Stomach smooth muscle (tissue), 2 donors: ENCODE measurements around the gene ASZ1.

ENCODE experiments used
- H3K27ac ChIP-seq: one replicate; pipeline ENCODE4 v1.7.0; 2013; ENCODE audit warnings: mild to moderate bottlenecking, low read length, inconsistent platforms
- H3K27me3 ChIP-seq, 2 donors: one replicate each; pipeline ENCODE4 v1.7.0; 2013; ENCODE audit warnings: low read length in 2 of 2; ENCODE audit not compliant: insufficient read depth in 2 of 2, control insufficient read depth in 1 of 2
- H3K36me3 ChIP-seq, 2 donors: one replicate each; pipeline ENCODE4 v1.7.0; 2013; ENCODE audit warnings: low read length in 2 of 2; ENCODE audit not compliant: control insufficient read depth in 2 of 2, insufficient read depth in 2 of 2
- H3K4me1 ChIP-seq: one replicate; pipeline ENCODE4 v1.7.0; 2013; ENCODE audit warnings: low read length; ENCODE audit not compliant: control insufficient read depth, insufficient read depth
- H3K4me3 ChIP-seq, 2 donors: one replicate each; pipeline ENCODE4 v1.7.0; 2013; ENCODE audit warnings: low read length in 2 of 2
- H3K9ac ChIP-seq, 2 donors: one replicate each; pipeline ENCODE4 v1.7.0; 2013; ENCODE audit warnings: low read length in 2 of 2, mild to moderate bottlenecking in 1 of 2
- H3K9me3 ChIP-seq, 2 donors: one replicate each; pipeline ENCODE4 v1.7.0; 2013; ENCODE audit warnings: low read length in 2 of 2; ENCODE audit not compliant: control insufficient read depth in 2 of 2
- donor health status: healthy.
- donor health status: Pancreatic carcinoma.

ASZ1 gene

DNA sequence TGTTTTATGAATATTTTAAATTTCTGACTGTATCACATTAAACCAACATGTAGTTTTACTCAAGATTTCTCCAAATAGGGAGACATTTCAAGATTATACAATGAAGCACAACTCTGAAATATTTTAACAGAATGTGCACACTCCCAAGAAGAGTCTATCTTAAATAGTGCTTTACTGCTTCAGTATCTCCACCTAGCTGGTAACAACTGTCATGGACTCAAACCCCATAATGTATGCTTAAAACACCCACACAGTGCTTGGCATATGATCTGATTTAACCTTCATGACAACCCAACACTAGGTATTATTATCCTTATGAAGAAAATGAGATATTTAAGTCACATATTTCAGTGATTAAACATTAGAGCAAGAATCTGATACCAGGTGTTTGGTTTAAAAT, 45.9 kb downstream of the ASZ1 start:
- Histone ChIP-seq H3K27me3 (no peaks in the 10 kb centered on the region), H3K9ac (no peak overlapping the region), H3K4me3 (no peak overlapping the region), H3K4me1 (no peaks in the 10 kb centered on the region), H3K27ac (no peak overlapping the region), H3K36me3 (no peaks in the 10 kb centered on the region), H3K9me3 (no peaks in the 10 kb centered on the region)

DNA sequence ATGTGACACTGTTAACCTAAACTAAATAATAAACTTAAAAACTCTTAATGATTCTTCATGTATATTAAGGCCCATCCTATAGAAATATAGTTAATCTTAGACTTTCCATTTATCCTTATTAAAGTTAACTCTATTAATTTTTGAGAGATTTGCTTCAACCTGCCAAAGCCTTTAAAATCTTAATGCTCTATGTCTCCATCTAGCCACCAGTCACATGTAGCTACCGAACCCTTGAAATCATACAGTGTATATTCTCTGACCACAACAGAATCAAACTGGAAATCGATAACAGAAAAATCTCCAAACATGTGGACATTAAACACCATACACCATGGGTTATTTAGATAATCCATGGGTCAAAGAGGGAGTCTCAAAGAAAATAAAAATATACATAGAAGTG, 51.9 kb downstream of the ASZ1 start:
- no peak overlapping the region for H3K9ac ChIP-seq
- no peaks in the 10 kb centered on the region for H3K9me3 ChIP-seq
- H3K27me3 ChIP-seq = no peaks in the 10 kb centered on the region
- no peaks in the 10 kb centered on the region for H3K36me3 ChIP-seq
- H3K4me1 ChIP-seq = no peaks in the 10 kb centered on the region
- H3K4me3 ChIP-seq = no peak overlapping the region
- H3K27ac ChIP-seq = no peak overlapping the region

DNA sequence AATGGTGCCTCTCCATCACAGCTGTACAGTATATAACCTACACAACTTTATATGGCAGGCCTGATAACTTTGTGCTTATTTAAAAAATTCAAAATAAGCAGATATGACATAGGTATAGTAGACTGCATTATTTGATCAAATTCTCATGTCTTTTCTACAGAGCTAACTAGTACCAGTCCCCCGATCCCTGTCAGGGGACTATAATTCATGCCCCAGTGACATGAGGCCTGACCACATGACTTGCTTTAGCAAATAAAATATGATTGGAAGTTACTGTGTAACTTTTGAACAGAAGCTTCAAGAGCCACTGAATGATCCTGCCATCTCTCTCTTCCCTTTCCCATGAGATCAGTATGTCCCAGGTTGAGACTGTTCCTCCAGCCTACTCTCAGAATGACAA, 55.2 kb downstream of the ASZ1 start:
- no peak overlapping the region for H3K4me3 ChIP-seq
- no peak overlapping the region for H3K27ac ChIP-seq
- H3K36me3 ChIP-seq = no peaks in the 10 kb centered on the region
- H3K4me1 ChIP-seq = no peaks in the 10 kb centered on the region
- no peaks in the 10 kb centered on the region for H3K27me3 ChIP-seq
- no peaks in the 10 kb centered on the region for H3K9me3 ChIP-seq
- H3K9ac ChIP-seq = no peak overlapping the region

DNA sequence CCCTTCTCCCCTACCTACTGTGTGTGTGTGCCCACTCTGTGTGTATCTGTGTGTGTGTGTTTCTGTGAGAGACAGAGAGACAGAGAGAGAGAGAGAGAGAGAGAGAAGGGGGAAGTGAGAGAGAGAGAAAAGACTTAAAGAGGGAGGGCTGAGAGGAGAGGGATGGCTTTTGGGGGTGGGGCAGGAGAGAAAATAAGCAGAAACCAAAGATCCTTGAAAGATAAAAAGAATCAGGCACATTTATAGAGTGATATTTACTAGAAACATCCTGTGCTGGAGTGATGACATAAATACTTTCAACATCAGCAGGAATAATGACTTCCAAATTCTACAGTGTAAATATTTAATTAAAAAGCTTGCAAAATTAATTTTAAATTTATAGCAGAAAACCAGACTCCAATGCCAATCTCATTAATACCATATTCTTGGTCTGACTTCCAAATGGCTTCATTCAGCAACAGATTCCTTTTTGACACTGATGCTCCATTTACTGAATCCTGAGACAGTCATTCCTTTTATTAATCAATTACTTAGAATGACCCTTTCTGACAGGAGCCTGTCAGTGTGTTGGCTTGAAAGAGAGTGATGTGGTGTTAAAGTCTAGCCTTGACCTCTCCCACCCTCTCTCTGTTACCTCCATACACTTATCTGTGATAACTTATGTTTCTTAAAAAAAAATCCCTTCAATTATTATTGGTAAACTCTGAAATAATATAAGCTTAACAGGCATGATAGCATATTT, 62.8 kb downstream of the ASZ1 start:
- H3K4me1 ChIP-seq = no peaks in the 10 kb centered on the region
- H3K27ac ChIP-seq = no peak overlapping the region
- H3K36me3 ChIP-seq = no peaks in the 10 kb centered on the region
- no peak overlapping the region for H3K9ac ChIP-seq
- H3K9me3 ChIP-seq = no peaks in the 10 kb centered on the region
- H3K4me3 ChIP-seq = no peak overlapping the region
- H3K27me3 ChIP-seq = no peaks in the 10 kb centered on the region

- Histone ChIP-seq H3K4me3 (no peak overlapping the region), H3K27ac (no peak overlapping the region), H3K27me3 (no peaks in the 10 kb centered on the region), H3K4me1 (no peaks in the 10 kb centered on the region), H3K9me3 (no peaks in the 10 kb centered on the region), H3K36me3 (no peaks in the 10 kb centered on the region), H3K9ac (no peak overlapping the region)
Observed at GRCh38 chr7:117362294-117362888, 64.9 kb downstream of the ASZ1 start.

DNA sequence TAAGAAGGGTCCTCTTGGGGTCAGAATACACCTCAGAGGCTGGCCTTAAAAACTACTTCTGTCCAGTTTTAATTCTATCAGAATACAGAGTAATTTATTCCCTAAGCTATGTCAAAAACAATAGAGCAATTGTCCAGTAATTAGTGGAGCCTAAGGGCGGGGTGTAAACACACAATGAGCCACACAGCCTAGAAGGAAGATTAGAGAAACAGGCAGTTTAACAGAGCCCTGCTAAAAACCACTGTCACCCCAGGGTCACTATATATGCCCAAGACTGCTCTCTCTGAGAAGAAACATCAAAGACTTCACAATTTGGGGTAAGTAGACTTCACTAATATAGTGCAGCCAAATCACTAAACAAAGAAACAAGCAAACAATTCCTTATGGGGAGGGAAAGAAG, 77.3 kb downstream of the ASZ1 start:
- no peaks in the 10 kb centered on the region for H3K9me3 ChIP-seq
- H3K4me3 ChIP-seq = no peak overlapping the region
- no peaks in the 10 kb centered on the region for H3K27me3 ChIP-seq
- H3K4me1 ChIP-seq = no peaks in the 10 kb centered on the region
- no peak overlapping the region for H3K9ac ChIP-seq
- no peak overlapping the region for H3K27ac ChIP-seq
- H3K36me3 ChIP-seq = no peaks in the 10 kb centered on the region

DNA sequence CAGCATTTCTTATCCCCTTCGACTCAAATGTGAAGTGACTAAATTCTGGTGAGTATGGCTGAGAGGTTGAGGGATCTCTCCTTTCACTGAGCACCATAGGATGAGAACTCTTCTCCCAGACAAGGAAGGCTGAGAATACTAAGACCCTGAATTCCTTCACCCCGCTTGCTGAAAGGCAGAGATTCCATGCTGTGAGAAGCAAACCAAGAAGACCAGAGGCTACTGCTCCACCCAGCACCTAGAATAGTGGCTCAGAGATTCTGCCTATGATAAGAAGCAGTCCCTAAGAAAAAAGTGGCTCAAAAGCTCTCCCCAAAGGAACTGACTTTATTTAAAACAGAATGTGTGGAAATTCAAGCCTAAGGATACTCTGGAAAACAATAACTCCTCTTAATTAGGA, 77.7 kb downstream of the ASZ1 start:
- Histone ChIP-seq H3K27ac (no peak overlapping the region), H3K27me3 (no peaks in the 10 kb centered on the region), H3K9me3 (no peaks in the 10 kb centered on the region), H3K4me3 (no peak overlapping the region), H3K9ac (no peak overlapping the region), H3K4me1 (no peaks in the 10 kb centered on the region), H3K36me3 (no peaks in the 10 kb centered on the region)

GRCh38 chr7:117347962-117348672, 79.2 kb downstream of the ASZ1 start:
- no peak overlapping the region for H3K4me3 ChIP-seq
- H3K27me3 ChIP-seq = no peaks in the 10 kb centered on the region
- no peak overlapping the region for H3K9ac ChIP-seq
- H3K9me3 ChIP-seq = no peaks in the 10 kb centered on the region
- no peaks in the 10 kb centered on the region for H3K36me3 ChIP-seq
- no peaks in the 10 kb centered on the region for H3K4me1 ChIP-seq
- H3K27ac ChIP-seq = no peak overlapping the region

- Histone ChIP-seq H3K4me1 (no peaks in the 10 kb centered on the region), H3K4me3 (no peak overlapping the region), H3K9me3 (no peaks in the 10 kb centered on the region), H3K9ac (no peak overlapping the region), H3K27me3 (no peaks in the 10 kb centered on the region), H3K27ac (no peak overlapping the region), H3K36me3 (no peaks in the 10 kb centered on the region)
Observed at GRCh38 chr7:117347480-117347879, 79.8 kb downstream of the ASZ1 start.

GRCh38 chr7:117346161-117346560, 81.1 kb downstream of the ASZ1 start:
- Histone ChIP-seq H3K36me3 (no peaks in the 10 kb centered on the region), H3K9ac (no peak overlapping the region), H3K9me3 (no peaks in the 10 kb centered on the region), H3K4me3 (no peak overlapping the region), H3K27ac (no peak overlapping the region), H3K4me1 (no peaks in the 10 kb centered on the region), H3K27me3 (no peaks in the 10 kb centered on the region)

DNA sequence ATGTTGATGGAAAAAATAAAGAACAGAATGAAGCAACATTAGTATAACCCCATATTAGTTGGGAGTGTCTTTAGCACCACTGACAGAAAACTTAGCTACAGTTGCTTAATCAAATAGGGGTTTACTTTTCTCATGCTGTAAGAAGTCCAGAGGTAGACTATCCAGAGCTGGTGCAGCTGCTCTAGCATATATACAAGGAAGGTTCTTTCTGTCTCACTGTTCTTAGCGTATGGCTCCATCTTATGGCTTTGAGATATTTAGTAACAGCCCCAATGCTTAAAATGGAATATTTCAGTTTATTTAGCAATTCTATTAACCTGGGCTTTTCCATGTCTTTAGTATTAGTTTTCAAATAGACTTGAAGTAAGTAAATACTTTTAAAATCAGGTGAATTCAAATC, 89.3 kb downstream of the ASZ1 start:
- Histone ChIP-seq H3K36me3 (no peaks in the 10 kb centered on the region), H3K9ac (no peak overlapping the region), H3K27ac (no peak overlapping the region), H3K4me1 (no peaks in the 10 kb centered on the region), H3K27me3 (no peaks in the 10 kb centered on the region), H3K9me3 (no peaks in the 10 kb centered on the region), H3K4me3 (no peak overlapping the region)
